Liver (tissue), 3 donors: Measurements from ENCODE around the gene ARMC9.

Experiments
- HNF4A ChIP-seq, 2 donors: conservative IDR thresholded peaks; 2 replicates each; pipeline ENCODE4 v1.6.1; 2016; ENCODE audit warnings: antibody characterized with exemption in 2 of 2, mild to moderate bottlenecking in 2 of 2
- SP1 ChIP-seq: IDR thresholded peaks from 2 replicates; pipeline ENCODE4 v1.6.1; 2018; ENCODE audit warnings: antibody characterized with exemption, mild to moderate bottlenecking
- TF ChIP-seq, protein P1 (sequence below): fragments of 150-350 bp; IDR thresholded peaks from 2 replicates; pipeline ENCODE4 v1.5.1; 2017; ENCODE audit warnings: improper control_type of control experiment, low read depth, low read length; ENCODE audit not compliant: missing input control
- donor health status: healthy.
- donor health status: healthy.

DNA sequence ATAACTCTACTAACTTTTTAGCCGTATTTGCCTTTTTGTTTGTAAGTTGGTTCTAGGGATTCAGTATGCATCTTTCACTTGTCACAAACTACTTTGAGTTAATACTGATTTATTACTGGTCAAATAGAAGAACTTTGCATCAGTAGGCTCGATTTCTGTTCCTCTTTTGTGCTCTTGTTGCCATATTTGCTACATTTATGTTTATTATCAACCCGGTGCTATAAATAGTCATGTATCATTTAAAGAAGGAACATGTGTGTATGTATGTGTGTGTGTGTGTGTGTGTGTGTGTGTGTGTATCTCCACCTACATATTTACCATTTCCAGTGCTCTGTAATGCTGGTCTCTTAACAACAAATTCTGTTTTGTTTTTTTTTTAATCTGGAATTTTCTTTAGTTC lies 117.5 kb downstream of the ARMC9 start:
- TF ChIP-seq HNF4A (conservative IDR thresholded peaks at IDR 0.05) = no peak
- TF ChIP-seq, protein P1, sequence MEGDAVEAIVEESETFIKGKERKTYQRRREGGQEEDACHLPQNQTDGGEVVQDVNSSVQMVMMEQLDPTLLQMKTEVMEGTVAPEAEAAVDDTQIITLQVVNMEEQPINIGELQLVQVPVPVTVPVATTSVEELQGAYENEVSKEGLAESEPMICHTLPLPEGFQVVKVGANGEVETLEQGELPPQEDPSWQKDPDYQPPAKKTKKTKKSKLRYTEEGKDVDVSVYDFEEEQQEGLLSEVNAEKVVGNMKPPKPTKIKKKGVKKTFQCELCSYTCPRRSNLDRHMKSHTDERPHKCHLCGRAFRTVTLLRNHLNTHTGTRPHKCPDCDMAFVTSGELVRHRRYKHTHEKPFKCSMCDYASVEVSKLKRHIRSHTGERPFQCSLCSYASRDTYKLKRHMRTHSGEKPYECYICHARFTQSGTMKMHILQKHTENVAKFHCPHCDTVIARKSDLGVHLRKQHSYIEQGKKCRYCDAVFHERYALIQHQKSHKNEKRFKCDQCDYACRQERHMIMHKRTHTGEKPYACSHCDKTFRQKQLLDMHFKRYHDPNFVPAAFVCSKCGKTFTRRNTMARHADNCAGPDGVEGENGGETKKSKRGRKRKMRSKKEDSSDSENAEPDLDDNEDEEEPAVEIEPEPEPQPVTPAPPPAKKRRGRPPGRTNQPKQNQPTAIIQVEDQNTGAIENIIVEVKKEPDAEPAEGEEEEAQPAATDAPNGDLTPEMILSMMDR = no peak
- no peak for TF ChIP-seq SP1
